Measurements from ENCODE around the gene BRCA1. TPM values are rescaled to one million over a fixed set of nuclear protein-coding genes. Genes with fewer than 3 reads are reported as not detected.
"Not testable (repeated sequence)": the region's sequence is repeated elsewhere in the genome, so short reads cannot be mapped to it uniquely, and the experiment has no call there.

Gene BRCA1
- 1 to 10 TPM; 2.4 to 8.8 (median 3.0) TPM for total RNA-seq

GRCh38 chr17:43125133-43125966, at the start of gene BRCA1:
Gene BRCA1 (minus strand): TSS chr17:43125364. CDS start chr17:43124096, 1,268 bp downstream.
- no peak for TF ChIP-seq CTCF (IDR thresholded peaks at IDR 0.05)
- ATAC-seq (ENCODE audit: low FRiP score), result peak; percentile 96
- DNase-seq (ENCODE audit: low spot score), result peak; percentile 97

GRCh38 chr17:43171586-43172487, 46.7 kb upstream of the BRCA1 start:
- no peak for TF ChIP-seq CTCF (IDR thresholded peaks at IDR 0.05)
- no peak for DNase-seq (ENCODE audit: low spot score)
- ATAC-seq (ENCODE audit: low FRiP score), result peak; percentile 77

GRCh38 chr17:43170766-43171585, 45.8 kb upstream of the BRCA1 start, which contains the start of gene NBR1:
Gene NBR1 (plus strand): TSS chr17:43171214. CDS start chr17:43175800, 4,586 bp downstream.
- DNase-seq (ENCODE audit: low spot score), result peak; percentile 93
- no peak for TF ChIP-seq CTCF (IDR thresholded peaks at IDR 0.05)
- peak; percentile 74 for ATAC-seq (ENCODE audit: low FRiP score)

GRCh38 chr17:43170140-43170765, 45.1 kb upstream of the BRCA1 start:
- peak; percentile 61 for DNase-seq (ENCODE audit: low spot score)
- peak; percentile 88 for ATAC-seq (ENCODE audit: low FRiP score)
- TF ChIP-seq CTCF (IDR thresholded peaks at IDR 0.05), result no peak

GRCh38 chr17:43169561-43170139, 44.5 kb upstream of the BRCA1 start:
- TF ChIP-seq CTCF (IDR thresholded peaks at IDR 0.05), result no peak
- DNase-seq (ENCODE audit: low spot score) (no peak), ATAC-seq (ENCODE audit: low FRiP score) (peak; percentile 34)

- DNase-seq (ENCODE audit: low spot score); ATAC-seq (ENCODE audit: low FRiP score): not testable (repeated sequence)
Measured at GRCh38 chr17:43165971-43166370, 40.8 kb upstream of the BRCA1 start.

- ATAC-seq (ENCODE audit: low FRiP score), result not testable (repeated sequence)
Measured at GRCh38 chr17:43159957-43160356, 34.8 kb upstream of the BRCA1 start.

GRCh38 chr17:43159232-43159631, 34.1 kb upstream of the BRCA1 start:
- ATAC-seq (ENCODE audit: low FRiP score), result not testable (repeated sequence)

More at GRCh38 chr17:43159957-43160356, 34.8 kb upstream of the BRCA1 start:
- not testable (repeated sequence) for DNase-seq (ENCODE audit: low spot score)

More at GRCh38 chr17:43159232-43159631, 34.1 kb upstream of the BRCA1 start:
- DNase-seq (ENCODE audit: low spot score), result not testable (repeated sequence)

Measured in omental fat pad (tissue), 4 donors.